HepG2 (cell line): ENCODE measurements around the gene TMTC4.

ENCODE experiments used
- CTCF ChIP-seq: sonication (generic); formaldehyde crosslinking; IDR thresholded peaks from 2 replicates; pipeline ENCODE4 v1.5.0; 2020; ENCODE audit warnings: mild to moderate bottlenecking, missing genetic modification reagents, moderate library complexity
- SIN3A ChIP-seq: IDR thresholded peaks from 2 replicates; pipeline ENCODE4 v1.6.1; 2011; ENCODE audit warnings: low read depth, mild to moderate bottlenecking, control low read depth, low read length, borderline replicate concordance
- USF2 ChIP-seq, 2 experiments: sonication (generic) in 1 of 2; formaldehyde crosslinking in 1 of 2; IDR thresholded peaks; 2 replicates each; pipeline versions ENCODE4 v1.5.1 to v1.6.1; 2011 to 2020; ENCODE audit warnings: borderline replicate concordance in 1 of 2, low read depth in 1 of 2, low read length in 1 of 2, mild to moderate bottlenecking in 1 of 2, missing genetic modification reagents in 1 of 2, moderate library complexity in 1 of 2

GRCh38 chr13:100657881-100658315, 16.7 kb downstream of the TMTC4 start:
- TF ChIP-seq CTCF (CRISPR knock-in tag) (no peak), USF2 (IDR thresholded peaks at IDR 0.05; ENCODE audit: low read depth, low read length) (no peak), USF2 (CRISPR knock-in tag; IDR thresholded peaks at IDR 0.05; ENCODE audit: borderline replicate concordance) (no peak), SIN3A (no peak)
